A673 (cell line): ENCODE results near the gene TMEM45A.
"Not testable (repeated sequence)": the region's sequence is repeated elsewhere in the genome, so short reads cannot be mapped to it uniquely, and the experiment has no call there.

ENCODE experiments used
- EZH2 ChIP-seq: fragments of 200-600 bp; sonication (generic); IDR thresholded peaks from 2 replicates; pipeline ENCODE4 v1.6.1; 2017; ENCODE audit warnings: borderline replicate concordance, low read depth, mild to moderate bottlenecking, mixed read lengths, antibody characterized with exemption, low read length; ENCODE audit not compliant: poor library complexity, severe bottlenecking
- TF ChIP-seq, protein P1 (sequence below): fragments of 300-800, 200-600 bp; sonication (generic); conservative IDR thresholded peaks from 2 replicates; pipeline ENCODE4 v1.5.1; 2017; ENCODE audit warnings: low read depth, mild to moderate bottlenecking, antibody characterized with exemption, low read length, moderate library complexity, mixed read lengths

- TF ChIP-seq, protein P1, sequence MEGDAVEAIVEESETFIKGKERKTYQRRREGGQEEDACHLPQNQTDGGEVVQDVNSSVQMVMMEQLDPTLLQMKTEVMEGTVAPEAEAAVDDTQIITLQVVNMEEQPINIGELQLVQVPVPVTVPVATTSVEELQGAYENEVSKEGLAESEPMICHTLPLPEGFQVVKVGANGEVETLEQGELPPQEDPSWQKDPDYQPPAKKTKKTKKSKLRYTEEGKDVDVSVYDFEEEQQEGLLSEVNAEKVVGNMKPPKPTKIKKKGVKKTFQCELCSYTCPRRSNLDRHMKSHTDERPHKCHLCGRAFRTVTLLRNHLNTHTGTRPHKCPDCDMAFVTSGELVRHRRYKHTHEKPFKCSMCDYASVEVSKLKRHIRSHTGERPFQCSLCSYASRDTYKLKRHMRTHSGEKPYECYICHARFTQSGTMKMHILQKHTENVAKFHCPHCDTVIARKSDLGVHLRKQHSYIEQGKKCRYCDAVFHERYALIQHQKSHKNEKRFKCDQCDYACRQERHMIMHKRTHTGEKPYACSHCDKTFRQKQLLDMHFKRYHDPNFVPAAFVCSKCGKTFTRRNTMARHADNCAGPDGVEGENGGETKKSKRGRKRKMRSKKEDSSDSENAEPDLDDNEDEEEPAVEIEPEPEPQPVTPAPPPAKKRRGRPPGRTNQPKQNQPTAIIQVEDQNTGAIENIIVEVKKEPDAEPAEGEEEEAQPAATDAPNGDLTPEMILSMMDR, result not testable (repeated sequence)
- TF ChIP-seq EZH2, result not testable (repeated sequence)
These were observed 17.4 kb downstream of the TMEM45A start for GRCh38 chr3:100509818-100510217.
